Measurements from ENCODE around the gene SORCS2. TPM values are rescaled to one million over a fixed set of nuclear protein-coding genes. Genes with fewer than 3 reads are reported as not detected.

Gene SORCS2
- total RNA-seq, 1 donor, result 0.27 TPM

GRCh38 chr4:7750523-7750922 lies 558.2 kb downstream of the SORCS2 start:
- H3K4me3 ChIP-seq (ENCODE audit: low read depth, low read length), result no peak overlapping the region
- no peak for TF ChIP-seq CTCF (IDR thresholded peaks at IDR 0.05; ENCODE audit: insufficient read depth, low read length)
- peak; percentile 22 for DNase-seq (ENCODE audit: low read depth)

GRCh38 chr4:7750972-7751371 lies 558.6 kb downstream of the SORCS2 start:
- no peak for TF ChIP-seq CTCF (IDR thresholded peaks at IDR 0.05; ENCODE audit: insufficient read depth, low read length)
- H3K4me3 ChIP-seq (ENCODE audit: low read depth, low read length), result no peak overlapping the region
- no peak for DNase-seq (ENCODE audit: low read depth)

- peak; percentile 27 for DNase-seq (ENCODE audit: low read depth)
- no peak overlapping the region for H3K4me3 ChIP-seq (ENCODE audit: low read depth, low read length)
- TF ChIP-seq CTCF (IDR thresholded peaks at IDR 0.05; ENCODE audit: insufficient read depth, low read length), result no peak
Observed at GRCh38 chr4:7752649-7753048, 560.3 kb downstream of the SORCS2 start.

GRCh38 chr4:7753271-7753670 lies 560.9 kb downstream of the SORCS2 start:
- H3K4me3 ChIP-seq (ENCODE audit: low read depth, low read length), result no peak overlapping the region
- DNase-seq (ENCODE audit: low read depth), result no peak
- TF ChIP-seq CTCF (IDR thresholded peaks at IDR 0.05; ENCODE audit: insufficient read depth, low read length), result no peak

- H3K4me3 ChIP-seq (ENCODE audit: low read depth, low read length), result no peak overlapping the region
- no peak for DNase-seq (ENCODE audit: low read depth)
- no peak for TF ChIP-seq CTCF (IDR thresholded peaks at IDR 0.05; ENCODE audit: insufficient read depth, low read length)
Observed at GRCh38 chr4:7753931-7754465, 561.7 kb downstream of the SORCS2 start.

- TF ChIP-seq CTCF (IDR thresholded peaks at IDR 0.05; ENCODE audit: insufficient read depth, low read length), result no peak
- H3K4me3 ChIP-seq (ENCODE audit: low read depth, low read length), result no peak overlapping the region
- no peak for DNase-seq (ENCODE audit: low read depth)
Observed at GRCh38 chr4:7754565-7755262, 562.4 kb downstream of the SORCS2 start.
